Stimulated activated naive CD4-positive, alpha-beta T cell treated with Interleukin-2 at 50 U/mL for 16 hours (primary cell): ENCODE measurements around the gene EPN1.

Experiments
- DNase-seq: peaks from one replicate; lab custom pipeline; 2025; lab: John Stamatoyannopoulos, UW

The EPN1 gene

DNA sequence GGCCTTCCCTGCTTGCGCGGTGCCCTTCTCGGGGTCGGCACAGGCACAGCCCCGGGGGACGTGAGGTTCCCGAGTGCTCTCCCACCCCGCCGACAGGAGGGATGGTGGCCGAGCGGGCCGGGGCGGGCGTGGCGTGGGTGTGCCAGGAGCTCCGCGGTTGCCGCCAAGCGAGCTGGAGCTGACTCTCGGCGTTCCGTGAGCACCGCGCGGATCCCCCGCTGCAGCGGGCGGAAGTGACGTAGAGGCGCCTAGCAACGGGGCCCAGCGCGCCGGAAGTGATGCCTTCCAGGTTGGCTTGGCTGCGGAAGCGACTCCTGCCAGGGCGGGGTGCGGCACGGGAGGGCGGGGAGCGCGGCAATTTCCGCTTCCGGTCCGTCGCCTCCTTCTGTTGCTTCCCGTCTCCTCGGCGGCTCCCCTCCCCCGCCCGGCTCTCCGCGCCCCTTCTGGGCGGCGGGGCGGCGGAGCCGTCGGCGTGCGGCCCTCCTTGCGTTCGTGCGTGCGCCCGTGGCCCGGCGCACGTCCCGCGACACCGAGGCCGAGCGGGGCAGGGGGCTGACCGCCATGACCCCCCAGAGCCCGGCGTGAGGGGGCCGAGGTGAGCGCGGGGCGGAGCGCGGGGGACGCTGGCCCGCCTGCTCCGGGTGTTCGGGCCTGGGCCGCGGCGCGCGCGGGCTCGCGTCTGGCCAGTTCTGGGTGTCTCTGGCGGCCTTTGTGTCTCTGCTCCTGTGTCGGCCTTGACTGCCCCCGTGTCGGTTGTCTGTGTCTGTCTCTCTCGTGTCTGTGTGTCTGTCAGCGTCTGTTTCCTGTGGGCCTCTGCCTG lies at the start of gene EPN1:
Gene EPN1, plus strand, starts transcription at position 386 of the 820 bp plus-strand sequence. CDS start 3,402 bp downstream, outside the sequence.
- DNase-seq: peak; percentile 97

DNA sequence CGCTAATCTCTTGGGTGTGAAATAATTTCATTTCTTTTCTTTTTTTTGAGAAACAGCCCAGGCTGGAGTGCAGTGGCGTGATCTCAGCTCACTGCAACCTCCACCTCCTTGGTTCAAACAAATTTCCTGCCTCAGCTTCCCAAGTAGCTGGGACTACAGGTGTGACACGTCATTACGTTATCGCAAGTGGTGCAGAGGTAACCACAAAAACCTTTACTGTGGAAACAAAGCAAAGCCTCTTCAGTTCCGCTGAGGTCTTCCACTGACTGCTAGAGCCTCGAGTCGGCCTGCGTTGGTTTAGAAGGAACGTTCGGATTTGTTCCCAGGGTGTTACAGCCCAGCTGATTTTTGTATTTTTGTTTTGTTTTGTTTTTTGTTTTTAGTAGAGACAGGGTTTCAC lies 48.7 kb upstream of the EPN1 start:
- DNase-seq: peak; percentile 44

DNA sequence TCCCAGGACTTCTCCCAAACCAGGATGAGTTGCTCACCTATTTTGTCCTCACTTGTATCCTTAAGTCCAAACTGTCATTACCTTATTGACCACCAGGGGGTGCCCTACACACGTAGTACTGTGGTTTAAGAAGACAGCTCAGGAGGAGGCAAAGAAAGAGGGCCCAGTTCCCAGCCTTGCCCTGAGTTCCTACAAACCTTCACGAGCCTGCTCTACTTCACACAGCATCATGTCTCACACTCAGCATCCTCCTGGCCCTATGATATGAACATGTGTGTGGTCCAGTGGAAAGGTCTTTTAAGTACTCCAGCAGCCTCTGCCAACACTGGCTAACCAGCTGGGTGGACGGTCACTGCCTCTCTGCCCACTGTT lies 42.6 kb upstream of the EPN1 start:
- peak; percentile 71 for DNase-seq

DNA sequence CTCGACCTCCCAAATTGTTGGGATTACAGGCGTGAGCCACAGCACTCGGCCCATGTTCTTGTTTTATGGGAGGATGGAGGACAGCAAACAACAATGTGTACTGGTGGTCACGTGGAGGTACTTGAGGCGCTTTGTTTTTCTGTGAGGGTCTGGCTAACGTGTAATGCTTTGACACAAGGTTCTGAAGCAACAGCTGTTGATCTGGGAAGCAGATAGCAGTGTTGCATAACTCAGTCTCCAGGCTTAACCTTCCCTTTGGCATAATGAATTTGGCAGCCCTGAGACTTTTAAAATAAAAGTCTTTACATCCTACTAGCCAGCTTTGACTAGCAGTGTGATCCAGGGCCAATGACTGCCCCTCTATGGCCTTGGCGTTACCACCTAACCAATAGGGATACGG lies 41.2 kb upstream of the EPN1 start:
- no peak for DNase-seq

DNA sequence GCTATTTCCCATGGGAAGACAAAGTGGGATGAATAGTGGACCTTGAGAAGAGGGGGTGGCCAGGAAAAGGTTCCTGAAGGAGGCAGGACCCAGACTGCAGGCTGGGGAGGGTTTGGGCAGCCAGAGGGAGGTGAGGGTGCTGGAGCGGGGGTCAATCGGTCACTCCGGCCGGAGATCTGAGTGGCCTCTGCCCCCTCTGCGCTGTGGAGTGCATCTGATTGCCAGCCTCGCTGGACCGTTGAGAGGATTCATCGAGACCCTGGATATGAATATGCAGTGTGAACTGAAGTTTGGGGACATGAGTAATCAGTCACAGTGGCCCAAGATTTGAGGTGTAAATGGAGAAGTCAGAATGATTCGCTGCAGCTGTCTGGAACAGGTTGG lies 39.7 kb upstream of the EPN1 start:
- no peak for DNase-seq

DNA sequence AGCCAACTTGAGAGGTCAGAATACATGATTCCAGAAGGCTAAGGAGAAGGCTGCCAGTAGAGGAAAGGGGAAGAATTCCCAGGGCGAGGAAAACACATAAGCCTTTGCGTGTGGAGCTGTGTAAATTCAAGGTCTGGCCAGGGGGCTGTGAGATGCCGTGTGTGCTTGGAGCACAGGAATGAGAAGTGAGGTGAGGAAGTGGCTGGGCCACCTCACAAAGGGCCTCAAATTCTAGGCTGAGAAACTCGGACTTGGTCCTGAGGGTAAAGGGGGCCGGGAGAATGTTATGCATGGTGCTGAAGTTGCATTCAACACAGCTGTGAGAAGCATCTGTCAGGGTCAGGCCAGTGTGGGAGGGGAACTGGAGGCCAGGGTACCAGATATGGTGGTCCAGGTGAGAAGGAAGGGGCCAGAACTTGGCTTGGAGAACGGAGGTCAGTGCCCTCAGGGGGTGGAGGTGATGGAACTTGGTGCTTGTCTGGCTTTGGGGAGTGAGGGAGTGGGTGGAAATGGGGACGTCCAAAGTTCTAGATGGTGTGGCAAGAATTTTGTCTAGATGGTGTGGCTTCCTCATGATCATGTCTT lies 39.1 kb upstream of the EPN1 start:
- DNase-seq: no peak

DNA sequence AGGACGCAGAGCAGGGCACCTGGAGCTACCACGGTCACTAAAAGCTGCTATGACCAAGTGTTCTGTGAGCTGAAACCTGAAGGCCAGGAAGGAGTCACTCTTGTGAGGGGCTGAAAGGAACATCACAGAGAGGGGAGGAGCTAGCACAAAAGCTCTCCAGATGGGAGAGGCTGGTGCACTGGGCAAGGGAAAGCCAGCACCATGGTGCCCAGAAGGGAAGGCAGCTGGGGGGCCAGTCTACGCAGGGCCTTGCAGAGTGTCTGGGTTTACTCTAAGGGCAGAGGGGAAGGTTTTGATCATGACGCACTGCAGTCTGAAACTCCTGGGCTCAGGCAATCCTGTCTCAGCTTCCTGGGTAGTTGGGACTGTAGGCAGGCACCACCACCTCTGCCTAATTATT lies 38.3 kb upstream of the EPN1 start:
- no peak for DNase-seq

DNA sequence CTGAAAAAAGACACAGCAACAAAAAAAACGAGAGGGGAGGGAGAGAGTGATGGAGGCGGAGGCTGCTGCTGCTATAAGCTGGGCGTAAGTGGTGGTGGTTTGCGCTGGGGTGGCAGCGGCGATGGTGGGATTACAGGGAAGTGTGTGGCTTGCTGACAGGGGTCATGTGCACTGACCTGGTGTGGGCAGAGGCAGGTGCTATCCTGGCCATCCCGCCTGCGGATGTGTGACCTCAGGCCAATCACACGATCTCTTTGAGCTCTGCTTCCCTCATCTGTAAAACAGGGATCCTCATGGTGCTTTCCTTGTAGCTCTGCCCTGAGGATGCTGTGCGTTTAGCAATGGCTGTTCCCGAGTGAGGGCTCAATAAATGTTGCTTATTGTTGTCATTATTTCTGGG lies 37.5 kb upstream of the EPN1 start:
- no peak for DNase-seq

DNA sequence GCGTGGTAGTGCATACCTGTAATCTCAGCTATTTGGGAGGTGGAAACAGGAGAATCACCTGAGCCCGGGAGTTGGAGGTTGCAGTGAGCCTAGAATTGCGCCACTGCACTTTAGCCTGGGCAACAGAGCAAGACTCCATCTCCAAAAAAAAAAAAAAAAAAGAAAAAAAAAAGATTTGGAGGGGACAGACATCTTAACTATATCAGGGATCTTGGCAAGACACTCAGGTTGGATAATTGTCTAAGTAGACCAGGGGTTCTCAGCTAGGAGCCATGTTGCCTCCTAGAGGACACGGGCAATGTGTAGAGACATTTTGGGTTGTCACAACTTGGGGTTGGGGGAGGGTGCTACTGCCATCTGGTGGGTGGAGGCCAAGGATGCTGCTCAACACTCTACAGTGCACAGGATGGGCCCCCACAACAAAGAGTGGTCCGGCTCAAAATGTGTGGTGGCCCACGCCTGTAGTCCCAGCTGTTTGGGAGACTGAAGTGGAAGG lies 36.1 kb upstream of the EPN1 start:
- peak; percentile 40 for DNase-seq

DNA sequence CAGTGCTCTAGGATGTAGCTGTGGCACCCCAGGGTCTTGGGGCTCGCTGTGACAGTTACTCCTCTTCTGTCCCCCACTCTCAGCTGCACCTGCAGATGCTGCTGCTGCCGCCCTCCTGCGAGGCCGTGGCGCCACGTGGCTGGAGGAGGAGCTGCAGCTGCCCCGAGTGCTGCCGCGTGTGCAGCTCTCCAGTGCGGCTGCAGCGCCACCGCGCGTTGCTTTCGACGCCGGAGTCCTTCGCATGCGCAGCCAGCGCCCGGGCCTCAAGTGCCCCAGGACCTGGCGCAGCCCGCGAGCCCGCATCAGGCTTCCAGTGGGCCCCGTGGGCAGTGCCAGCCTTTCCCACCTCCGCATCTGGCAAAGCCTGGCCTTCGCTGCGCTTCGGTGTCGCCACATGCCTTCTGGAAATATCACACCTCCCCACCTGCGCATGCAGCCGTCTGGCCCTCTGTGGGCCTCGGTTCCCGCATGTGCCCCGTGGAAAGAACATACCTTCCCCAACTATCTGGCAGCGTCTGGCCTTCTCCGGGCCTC lies 34.9 kb upstream of the EPN1 start:
- peak; percentile 73 for DNase-seq

DNA sequence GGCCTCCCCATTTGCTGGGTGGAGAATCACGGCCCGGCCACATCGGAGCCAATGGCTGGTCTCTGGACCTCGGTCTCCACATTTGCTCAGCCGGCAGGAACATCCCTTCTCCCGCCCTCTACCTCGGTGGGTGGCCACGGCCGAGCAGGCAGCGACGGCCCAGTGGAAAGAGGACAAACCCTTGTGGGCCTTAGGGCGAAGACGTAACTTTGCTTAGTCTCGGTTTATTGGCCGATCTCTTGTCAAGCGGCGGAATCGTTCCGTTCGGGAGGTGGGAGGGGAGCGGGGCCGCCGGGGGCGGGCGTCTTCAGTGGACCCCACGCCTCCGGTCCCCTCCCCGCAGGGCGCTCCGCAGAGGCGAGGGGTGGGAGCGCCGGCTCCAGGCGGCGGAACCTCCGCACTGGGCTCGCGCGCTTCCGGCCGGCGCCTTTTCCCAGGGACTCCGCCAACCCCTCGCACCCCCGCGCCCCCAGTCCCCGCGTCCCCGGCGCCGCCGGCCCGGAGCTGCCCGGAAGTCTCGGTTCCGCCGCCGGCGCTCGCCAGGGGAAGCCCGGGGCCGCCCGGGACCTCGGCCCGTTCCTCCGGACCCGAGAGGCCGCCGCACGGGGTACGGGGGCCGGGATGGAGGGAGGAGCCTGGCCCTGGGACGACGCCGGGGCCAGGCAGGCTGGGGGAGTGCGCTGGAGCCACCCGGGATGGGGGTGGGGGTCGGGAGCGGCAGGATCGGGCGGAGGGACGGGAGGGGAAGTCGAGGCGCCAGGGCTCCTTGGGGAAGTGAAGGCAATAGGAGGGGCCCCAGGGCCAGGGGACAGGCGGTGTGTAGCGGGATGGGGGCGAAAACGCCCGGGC lies 34.2 kb upstream of the EPN1 start, which contains the start of gene ZNF580:
Gene ZNF580, plus strand, starts transcription at position 426 of the 849 bp plus-strand sequence. CDS start 1,507 bp downstream, outside the sequence.
- DNase-seq: peak; percentile 52

DNA sequence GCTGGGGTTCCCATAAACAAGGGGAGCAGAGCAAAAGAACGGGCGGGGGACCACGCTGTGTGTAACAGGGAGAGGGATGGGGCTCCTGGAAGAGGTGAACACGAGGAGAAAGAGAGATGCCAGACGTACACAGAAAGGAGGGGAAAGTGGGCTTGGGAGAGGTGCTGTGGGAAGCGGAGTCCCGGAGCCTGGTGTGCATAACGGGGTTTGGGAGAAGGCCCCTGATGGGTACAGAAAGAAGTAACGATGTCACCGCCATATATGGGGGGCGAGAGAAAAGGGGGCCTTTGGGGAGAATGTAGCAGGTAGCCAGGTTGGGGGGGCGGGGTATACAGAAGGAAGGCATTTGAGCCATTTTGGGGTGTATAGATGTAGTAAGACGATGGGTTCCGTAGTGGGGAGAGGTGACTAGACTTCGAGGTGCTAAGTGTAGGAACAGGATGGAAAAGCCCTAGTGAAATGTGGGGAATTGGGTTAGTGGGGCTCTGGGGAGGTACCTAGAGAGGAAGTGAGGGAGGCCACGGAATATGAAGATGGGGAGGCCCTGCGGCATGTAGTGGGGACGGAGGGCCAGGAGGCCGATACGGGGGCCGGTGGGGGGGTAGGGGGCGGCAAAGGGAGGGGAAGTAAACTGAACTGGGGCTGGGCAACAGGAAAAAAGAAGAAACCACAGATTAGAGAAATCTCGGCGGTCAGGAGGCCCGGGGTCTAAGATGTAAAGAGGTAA lies 33.4 kb upstream of the EPN1 start:
- DNase-seq: peak; percentile 38

DNA sequence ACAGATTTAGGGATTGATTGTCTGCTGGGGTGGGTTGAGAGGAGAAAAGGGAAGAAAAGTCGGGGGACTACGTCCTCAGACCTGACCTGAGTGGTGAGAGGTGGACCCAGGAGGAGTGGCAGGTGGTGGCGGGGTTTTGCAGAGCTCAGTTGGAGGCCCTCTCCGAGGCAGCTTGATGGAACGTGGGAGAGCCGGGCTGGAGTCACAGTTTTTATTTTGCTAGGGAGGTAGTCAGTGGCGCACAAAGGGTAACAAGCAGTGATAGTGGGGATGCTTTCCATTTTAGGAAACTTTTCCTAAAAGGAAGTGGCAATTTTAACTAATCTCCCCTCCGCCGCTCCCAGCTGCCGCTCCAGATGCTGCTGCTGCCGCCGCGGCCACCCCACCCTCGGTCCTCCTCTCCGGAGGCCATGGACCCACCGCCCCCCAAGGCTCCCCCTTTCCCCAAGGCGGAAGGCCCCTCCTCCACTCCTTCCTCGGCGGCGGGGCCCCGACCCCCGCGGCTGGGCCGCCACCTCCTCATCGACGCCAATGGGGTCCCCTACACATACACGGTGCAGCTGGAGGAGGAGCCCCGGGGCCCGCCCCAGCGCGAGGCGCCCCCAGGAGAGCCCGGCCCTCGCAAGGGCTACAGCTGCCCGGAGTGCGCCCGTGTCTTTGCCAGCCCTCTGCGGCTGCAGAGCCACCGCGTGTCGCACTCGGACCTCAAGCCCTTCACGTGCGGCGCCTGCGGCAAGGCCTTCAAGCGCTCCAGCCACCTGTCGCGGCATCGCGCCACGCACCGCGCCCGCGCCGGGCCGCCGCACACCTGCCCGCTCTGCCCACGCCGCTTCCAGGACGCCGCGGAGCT lies 32.6 kb upstream of the EPN1 start:
- peak; percentile 15 for DNase-seq

DNA sequence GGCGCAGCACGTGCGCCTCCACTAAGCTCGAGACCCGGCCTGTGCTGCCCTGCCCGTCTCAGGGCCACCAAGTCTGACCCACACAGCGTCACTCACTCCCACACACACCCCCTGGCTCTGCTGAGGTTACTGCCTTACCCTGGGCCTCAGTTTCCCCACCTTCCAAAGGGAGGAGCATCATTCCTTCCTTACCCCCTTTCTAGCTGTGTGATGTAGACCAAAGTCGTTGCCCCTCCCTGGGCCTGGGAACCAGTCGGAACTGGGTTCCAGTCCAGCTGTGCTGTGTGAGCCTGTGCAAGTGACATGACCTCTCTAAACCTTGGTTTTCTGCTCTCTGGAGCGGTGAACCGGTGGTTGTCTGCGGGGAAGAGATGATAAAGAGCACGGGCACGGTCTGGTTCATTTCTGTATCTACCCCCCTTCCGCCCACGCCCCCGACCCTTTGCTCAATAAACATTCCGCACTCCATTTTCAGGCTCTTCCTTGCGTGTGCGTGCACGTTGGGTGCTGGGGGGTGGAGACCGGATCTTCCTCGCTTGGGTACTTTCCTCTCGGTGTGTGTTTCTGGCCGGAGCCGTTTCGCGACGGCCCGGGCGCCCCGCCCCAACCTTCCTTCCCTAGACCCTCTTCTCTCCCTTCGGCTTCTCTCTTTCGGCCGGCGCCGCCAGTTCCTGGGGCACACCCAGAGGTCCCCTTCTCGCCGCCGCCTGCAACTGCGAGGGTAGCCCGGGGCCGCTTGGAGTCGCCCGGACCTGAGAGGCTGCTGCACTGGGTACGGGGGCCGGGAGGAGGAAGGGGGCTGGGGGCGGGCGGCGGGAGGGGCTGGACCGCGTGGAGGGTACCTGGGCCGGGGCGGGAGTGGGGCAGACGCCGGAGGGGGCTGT lies 31.8 kb upstream of the EPN1 start, which contains the start of gene ZNF581:
Gene ZNF581, plus strand, starts transcription at position 647 of the 884 bp plus-strand sequence. CDS start 923 bp downstream, outside the sequence.
- DNase-seq: peak; percentile 81

DNA sequence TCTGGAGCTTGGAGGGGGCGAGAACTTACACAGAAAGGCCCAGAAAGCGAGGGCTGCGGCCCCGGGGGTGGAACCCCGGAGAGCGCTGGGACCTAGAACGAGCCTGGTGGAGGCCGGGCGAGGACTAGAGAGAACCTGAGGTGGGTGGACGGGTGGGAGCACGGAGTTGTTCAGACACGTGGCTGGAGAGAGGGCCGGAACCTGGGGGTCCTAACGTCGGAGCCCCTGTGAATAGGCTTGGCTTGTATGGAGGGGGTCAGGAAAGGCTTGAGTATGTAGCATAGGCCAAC lies 31.2 kb upstream of the EPN1 start:
- DNase-seq: no peak

DNA sequence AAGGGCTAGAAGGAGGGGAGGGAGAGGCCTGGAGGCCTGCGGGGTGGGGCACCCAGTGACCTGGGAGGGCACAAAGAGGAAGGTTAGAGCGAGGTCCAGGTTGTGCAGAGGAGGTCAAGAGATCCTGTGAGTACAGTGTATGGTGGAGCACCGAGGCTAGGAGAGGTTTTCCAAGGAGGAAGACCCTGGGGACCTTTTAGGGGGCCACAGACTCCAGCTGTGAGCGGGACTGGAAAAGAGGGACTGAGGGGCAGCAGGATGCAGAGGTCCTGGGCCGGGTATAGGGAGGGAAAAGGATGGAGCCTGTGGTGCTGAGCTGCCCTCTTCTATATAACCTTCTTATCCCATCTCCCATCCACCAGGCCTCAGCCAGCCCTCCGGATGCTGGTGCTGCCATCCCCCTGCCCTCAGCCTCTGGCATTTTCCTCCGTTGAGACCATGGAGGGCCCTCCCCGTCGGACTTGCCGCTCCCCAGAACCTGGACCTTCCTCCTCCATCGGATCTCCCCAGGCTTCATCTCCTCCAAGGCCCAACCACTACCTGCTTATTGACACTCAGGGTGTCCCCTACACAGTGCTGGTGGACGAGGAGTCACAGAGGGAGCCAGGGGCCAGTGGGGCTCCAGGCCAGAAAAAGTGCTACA lies 30.7 kb upstream of the EPN1 start:
- DNase-seq: no peak

DNA sequence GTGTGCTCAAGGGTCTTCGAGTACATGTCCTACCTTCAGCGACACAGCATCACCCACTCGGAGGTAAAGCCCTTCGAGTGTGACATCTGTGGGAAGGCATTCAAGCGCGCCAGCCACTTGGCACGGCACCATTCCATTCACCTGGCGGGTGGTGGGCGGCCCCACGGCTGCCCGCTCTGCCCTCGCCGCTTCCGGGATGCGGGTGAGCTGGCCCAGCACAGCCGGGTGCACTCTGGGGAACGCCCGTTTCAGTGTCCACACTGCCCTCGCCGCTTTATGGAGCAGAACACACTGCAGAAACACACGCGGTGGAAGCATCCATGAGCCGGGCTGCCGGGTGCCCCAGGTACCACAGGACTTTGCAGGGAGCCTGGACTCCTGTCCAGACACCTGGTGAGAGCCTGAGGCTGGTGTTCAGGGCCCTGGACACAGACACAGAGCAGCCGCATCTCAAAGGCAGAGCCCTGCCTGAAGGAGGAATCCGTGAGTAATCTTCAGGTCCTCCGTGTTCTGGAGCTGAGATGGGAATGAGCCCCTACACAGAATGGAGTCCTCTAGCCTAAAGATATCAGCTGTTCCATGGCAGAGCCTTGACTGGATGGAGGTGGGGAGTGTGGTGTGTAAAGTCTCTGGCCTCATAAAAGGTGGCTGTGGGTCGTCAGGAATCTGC lies 30.0 kb upstream of the EPN1 start:
- DNase-seq: no peak

DNA sequence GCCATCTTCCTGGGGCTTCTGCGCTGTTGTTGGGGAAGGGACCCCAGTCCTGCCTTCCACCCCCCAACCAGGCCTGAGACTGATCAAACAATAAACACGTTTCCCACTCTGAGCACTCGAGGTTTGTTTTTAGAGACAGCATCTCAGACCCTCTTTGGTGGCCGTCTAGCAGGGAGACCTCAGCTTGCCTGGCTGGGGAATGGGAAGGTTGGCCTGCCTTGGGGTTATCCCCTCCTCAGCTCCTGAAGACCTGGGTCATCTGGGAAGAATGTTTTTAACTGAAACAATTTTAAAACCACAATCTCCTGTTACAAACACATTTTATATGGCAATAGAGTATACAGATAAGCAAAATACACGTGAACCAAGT lies 29.5 kb upstream of the EPN1 start:
- DNase-seq: no peak
